IMR-90 (cell line): ENCODE data around the gene SOX6. TPM values are rescaled to one million over a fixed set of nuclear protein-coding genes. Genes with fewer than 3 reads are reported as not detected.
A peak's percentile ranks its signal among the peaks of the same experiment; 100 is the strongest.

Source experiments
- ATAC-seq: fragments of 200-7000 bp; cut with Tn5 transposase; 2 replicates; pipeline ENCODE4 v1.9.1; 2020; ENCODE audit warnings: low read depth, mild to moderate bottlenecking, moderate library complexity
- BruUV-seq: library from RNA; stranded (reverse); fragments of 400-500 nt; replicated peaks from 2 replicates; lab custom pipeline; 2021; lab: Mats Ljungman, UMichigan
- CTCF ChIA-PET: fragments of 300-600 bp; formaldehyde crosslinking; extraction: SDS; loops from one replicate; lab custom pipeline; 2021; ENCODE audit warnings: antibody characterized with exemption; lab: Yijun Ruan, JAX
- POLR2A ChIA-PET: fragments of 300-600 bp; sonication (Branson Sonifier 250); formaldehyde crosslinking; loops from one replicate; lab custom pipeline; 2022; ENCODE audit warnings: antibody characterized with exemption; ENCODE audit not compliant: unreplicated experiment; lab: Charles Lee
- DNase-seq: peaks from one replicate; pipeline ENCODE4 v3.0.0; 2013
- H2AFZ ChIP-seq: replicated peaks from 2 replicates; pipeline ENCODE3; 2013; ENCODE audit warnings: low read length, mild to moderate bottlenecking; ENCODE audit not compliant: poor library complexity
- H2AK5ac ChIP-seq: 2 replicates; pipeline ENCODE4 v1.6.1; 2013; ENCODE audit warnings: low read depth, low read length, inconsistent platforms
- H2AK9ac ChIP-seq: replicated peaks from 2 replicates; pipeline ENCODE3; 2013; ENCODE audit warnings: mild to moderate bottlenecking, low read depth, low read length, moderate library complexity; ENCODE audit not compliant: poor library complexity
- H2BK120ac ChIP-seq: 2 replicates; pipeline ENCODE4 v1.6.1; 2013; ENCODE audit warnings: low read depth, low read length, inconsistent platforms
- H2BK15ac ChIP-seq: 3 replicates; pipeline ENCODE4 v1.6.1; 2013; ENCODE audit warnings: low read depth, low read length, inconsistent platforms
- H2BK20ac ChIP-seq: 2 replicates; pipeline ENCODE4 v1.6.1; 2013; ENCODE audit warnings: low read depth, mild to moderate bottlenecking, inconsistent platforms, low read length, moderate library complexity
- H2BK5ac ChIP-seq: 2 replicates; pipeline ENCODE4 v1.6.1; 2013; ENCODE audit warnings: mild to moderate bottlenecking, low read depth, low read length, inconsistent platforms; ENCODE audit not compliant: poor library complexity, severe bottlenecking
- H3K14ac ChIP-seq: replicated peaks from 2 replicates; pipeline ENCODE4 v1.6.1; 2013; ENCODE audit warnings: low read depth, low read length, inconsistent platforms
- H3K18ac ChIP-seq: 2 replicates; pipeline ENCODE4 v1.6.1; 2013; ENCODE audit warnings: low read depth, low read length, control low read depth
- H3K23ac ChIP-seq: 2 replicates; pipeline ENCODE4 v1.6.1; 2013; ENCODE audit warnings: low read depth, low read length, inconsistent platforms
- H3K27ac ChIP-seq: 2 replicates; pipeline ENCODE4 v1.5.1; 2013; ENCODE audit warnings: mild to moderate bottlenecking, control low read depth, low read length; ENCODE audit not compliant: insufficient read depth
- H3K27me3 ChIP-seq: 2 replicates; pipeline ENCODE4 v1.6.1; 2013; ENCODE audit warnings: low read length; ENCODE audit not compliant: control insufficient read depth, insufficient read depth
- H3K36me3 ChIP-seq: 2 replicates; pipeline ENCODE4 v1.6.1; 2013; ENCODE audit warnings: low read length, mixed read lengths; ENCODE audit not compliant: control insufficient read depth, insufficient read depth
- H3K4ac ChIP-seq: 2 replicates; pipeline ENCODE4 v1.6.1; 2013; ENCODE audit warnings: low read depth, low read length, inconsistent platforms
- H3K4me1 ChIP-seq: 2 replicates; pipeline ENCODE4 v1.6.1; 2013; ENCODE audit warnings: low read length, mixed read lengths; ENCODE audit not compliant: control insufficient read depth, insufficient read depth
- H3K4me2 ChIP-seq: 2 replicates; pipeline ENCODE4 v1.6.1; 2013; ENCODE audit warnings: low read depth, mild to moderate bottlenecking, control low read depth, low read length, moderate library complexity
- H3K4me3 ChIP-seq: 2 replicates; pipeline ENCODE4 v1.5.1; 2013; ENCODE audit warnings: low read depth, mild to moderate bottlenecking, control low read depth, low read length, moderate library complexity; ENCODE audit not compliant: insufficient read depth
- H3K56ac ChIP-seq: 2 replicates; pipeline ENCODE4 v1.6.1; 2013; ENCODE audit warnings: low read length, inconsistent platforms; ENCODE audit not compliant: insufficient read depth; ENCODE audit errors: extremely low read depth
- H3K79me1 ChIP-seq, 2 experiments: 2 replicates each; pipeline ENCODE4 v1.6.1; 2013; ENCODE audit warnings: low read length in 2 of 2, inconsistent platforms in 1 of 2, low read depth in 1 of 2
- H3K9ac ChIP-seq: 2 replicates; pipeline ENCODE4 v1.6.1; 2013; ENCODE audit warnings: low read depth, low read length, control low read depth
- H3K9me1 ChIP-seq: 2 replicates; pipeline ENCODE4 v1.6.1; 2013; ENCODE audit warnings: low read length, inconsistent platforms; ENCODE audit not compliant: insufficient read depth
- H3K9me3 ChIP-seq: 2 replicates; pipeline ENCODE4 v1.6.1; 2013; ENCODE audit warnings: low read length; ENCODE audit not compliant: control insufficient read depth, insufficient read depth
- H4K20me1 ChIP-seq: 2 replicates; pipeline ENCODE4 v1.6.1; 2013; ENCODE audit warnings: low read length, inconsistent platforms; ENCODE audit not compliant: insufficient read depth
- H4K5ac ChIP-seq: 2 replicates; pipeline ENCODE4 v1.6.1; 2013; ENCODE audit warnings: mild to moderate bottlenecking, low read depth, low read length, control low read depth
- H4K8ac ChIP-seq, 2 experiments: 2 replicates each; pipeline ENCODE4 v1.6.1; 2013; ENCODE audit warnings: low read depth in 2 of 2, low read length in 2 of 2, control low read depth in 1 of 2, inconsistent platforms in 1 of 2
- H4K91ac ChIP-seq: 2 replicates; pipeline ENCODE4 v1.6.1; 2013; ENCODE audit warnings: low read depth, low read length, inconsistent platforms; ENCODE audit not compliant: insufficient read depth
- MXI1 ChIP-seq: IDR thresholded peaks from 2 replicates; pipeline ENCODE4 v1.6.1; 2012; ENCODE audit warnings: low read depth, mild to moderate bottlenecking, low read length, moderate library complexity, borderline replicate concordance
- RFX5 ChIP-seq: IDR thresholded peaks from 2 replicates; pipeline ENCODE4 v1.8.0; 2012; ENCODE audit warnings: low read depth, mild to moderate bottlenecking, low read length, moderate library complexity
- WGBS, 2 experiments: methylation state at CpG; one replicate each; pipeline versions ENCODE4 v1.1.5 to v1.1.7; 2013; ENCODE audit warnings: missing lambda C conversion rate in 2 of 2; ENCODE audit not compliant: insufficient read length in 1 of 2; ENCODE audit errors: extremely low coverage in 2 of 2; 5-methylcytosine and 5-hydroxymethylcytosine counted together
- dilution Hi-C: fragments of 300-500 bp; cut with HindIII; formaldehyde crosslinking; loops from one replicate; pipeline ENCODE4 v1.14.3; 2018; ENCODE audit warnings: low sequenced_read_pairs; ENCODE audit not compliant: unreplicated experiment
- in situ Hi-C: fragments of 300-500 bp; cut with MboI; formaldehyde crosslinking; loops from 3 replicates; pipeline ENCODE4 v1.14.3; 2019; ENCODE audit warnings: low sequenced_read_pairs, inconsistent platforms, mixed read lengths
- intact Hi-C: fragments of 100-400 bp; cut with micrococcal nuclease; formaldehyde crosslinking; loops from 2 replicates; pipeline ENCODE4 v1.10.0; 2022
- polyA plus RNA-seq, 3 experiments: library from polyadenylated mRNA; depleted of rRNA; stranded (reverse); fragments of >200 nt; gene quantifications; 2 replicates each; pipeline ENCODE4 v1.2.3, GENCODE V29; 2012; ENCODE audit warnings: low replicate concordance in 1 of 3
- total RNA-seq: library from RNA; depleted of rRNA; stranded (reverse); fragments of >200 nt; gene quantifications from 2 replicates; pipeline ENCODE4 v1.2.3, GENCODE V29; 2012

The SOX6 gene
- total and polyA plus RNA-seq, 2 of the 4 experiments (the other 2 are of a cell fraction), result 1.7 to 7.7 TPM

- CTCF ChIA-PET, result interaction anchor here (0.5 to 0.6 kb wide), 2 partner anchors 136 to 719 kb away, joined by 4 to 5 read pairs; no protein-coding TSS in a partner anchor
- in situ Hi-C loops (no loop called here), intact Hi-C loops (loop anchor here (5.0 kb wide), 1 partner anchor 540 kb away; no protein-coding TSS in a partner anchor)
Measured at GRCh38 chr11:16191868-16192240, 164.5 kb downstream of the SOX6 start.

More at GRCh38 chr11:16191868-16192240, 164.5 kb downstream of the SOX6 start:
- no peak for DNase-seq
- H4K8ac ChIP-seq, result no peak overlapping the region
- H2BK5ac ChIP-seq, result no peak overlapping the region
- H3K4me2 ChIP-seq, result no peak overlapping the region
- ATAC-seq, result no peak
- no peak overlapping the region; the same call in none of the 2 replicates for H3K56ac ChIP-seq
- no peaks in the 10 kb centered on the region for H3K9me3 ChIP-seq
- no peak overlapping the region for H2BK120ac ChIP-seq
- no peak overlapping the region for H2AFZ ChIP-seq
- no peak overlapping the region for H2BK15ac ChIP-seq
- no peaks in the 10 kb centered on the region for H4K20me1 ChIP-seq
- no peaks in the 10 kb centered on the region for H3K36me3 ChIP-seq
- peaks cover 0 to 2% of the 10 kb centered on the region in 2 experiments; a peak in 2 of 4 replicates for H3K79me1 ChIP-seq
- no peak overlapping the region for H3K9ac ChIP-seq
- H2AK5ac ChIP-seq, result no peak overlapping the region
- POLR2A ChIA-PET, result no interaction called here
- TF ChIP-seq RFX5, result no peak
- TF ChIP-seq MXI1, result no peak
- no peak overlapping the region for H3K27ac ChIP-seq
- H3K4me1 ChIP-seq, result peaks cover 5% of the 10 kb centered on the region
- H3K4me3 ChIP-seq, result no peak overlapping the region
- no peak overlapping the region for H3K18ac ChIP-seq
- 0 out of 2 replicates have a peak, but pooled peaks cover 2% of the 10 kb centered on the region for H3K9me1 ChIP-seq
- no peaks in the 10 kb centered on the region for H3K27me3 ChIP-seq
- no TSS peak for BruUV-seq
- H3K14ac ChIP-seq, result no peak overlapping the region
- H4K5ac ChIP-seq, result no peak overlapping the region
- H4K91ac ChIP-seq, result peak overlapping the region; percentile 35; the same call in 1 of the 2 replicates
- H2AK9ac ChIP-seq, result no peak overlapping the region
- H3K23ac ChIP-seq, result no peak overlapping the region
- WGBS, 2 experiments, result no CpG with 5 or more reads among the region's 4 CpGs
- H3K4ac ChIP-seq, result no peak overlapping the region; the same call in 1 of the 2 replicates
- dilution Hi-C loops, result no loop called here
- no peak overlapping the region for H2BK20ac ChIP-seq
